ENCODE measurements around the gene RANBP17. TPM values are rescaled to one million over a fixed set of nuclear protein-coding genes. Genes with fewer than 3 reads are reported as not detected.

The RANBP17 gene
- total and polyA plus RNA-seq, 9 of the 15 experiments (the other 6 are each of a cell fraction or from before 2014, with no cell fraction given), result not detected

- in situ Hi-C loops (cut with MboI), result no loop called here
Observed at GRCh38 chr5:171295299-171295698, 433.5 kb downstream of the RANBP17 start.

More at GRCh38 chr5:171295299-171295698, 433.5 kb downstream of the RANBP17 start:
- DNase-seq (ENCODE audit: extremely low read depth in 1 of 4, low spot score in 3 of 4), result peak in 1 of 4 experiments; percentile 5
- no peak for ATAC-seq
- Histone ChIP-seq H3K4me3 (no peak overlapping the region), H3K4me1 (replicated peaks in 1 of 2; ENCODE audit: control insufficient read depth in 2 of 2, insufficient read depth in 2 of 2, low read length in 2 of 2) (no peaks in the 10 kb centered on the region), H3K9me1 (ENCODE audit: control insufficient read depth, insufficient read depth, low read length) (no peaks in the 10 kb centered on the region), H3K9ac (ENCODE audit: insufficient read depth in 1 of 2, low read depth in 2 of 2, low read length in 2 of 2) (no peak overlapping the region), H3K9me3 (replicated peaks; ENCODE audit: control insufficient read depth, insufficient read depth, low read depth, low read length) (no peaks in the 10 kb centered on the region), H3K27me3 (ENCODE audit: control insufficient read depth in 2 of 2, insufficient read depth in 2 of 2, low read length in 2 of 2) (peaks cover 0 to 10% of the 10 kb centered on the region in 2 experiments; a peak in 1 of 5 replicates), H3K36me3 (ENCODE audit: control insufficient read depth, insufficient read depth, low read length) (no peaks in the 10 kb centered on the region), H4K20me1 (replicated peaks; ENCODE audit: control insufficient read depth, insufficient read depth, low read length) (no peaks in the 10 kb centered on the region; the same call in 1 of the 2 replicates), H3K27ac (ENCODE audit: extremely low read depth, low read depth, low read length) (no peak overlapping the region), H3K4me2 (ENCODE audit: insufficient read depth, low read length) (no peak overlapping the region), H3K79me2 (ENCODE audit: control insufficient read depth, insufficient read depth, low read length) (no peaks in the 10 kb centered on the region), H2AFZ (ENCODE audit: low read depth, low read length) (no peak overlapping the region)
- intact Hi-C loops (cut with micrococcal nuclease), result no loop called here
- no peak for TF ChIP-seq ZNF79 (CRISPR knock-in tag; IDR thresholded peaks at IDR 0.05; ENCODE audit: low read depth)
- TF ChIP-seq KAT2B (IDR thresholded peaks at IDR 0.05; ENCODE audit: low read depth, low read length), result no peak
- TF ChIP-seq ZBTB8A (IDR thresholded peaks at IDR 0.05; ENCODE audit: partially characterized antibody), result no peak
- TF ChIP-seq ETV5 (CRISPR knock-in tag; IDR thresholded peaks at IDR 0.05; ENCODE audit: low read depth), result no peak
- no peak for TF ChIP-seq TBL1XR1 (IDR thresholded peaks at IDR 0.05; ENCODE audit: low read length in 2 of 2)
- TF ChIP-seq FOSL1 (tag; conservative IDR thresholded peaks at IDR 0.05), result peak; percentile 33; the same call in 1 of the 2 replicates
- no peak for TF ChIP-seq ZFX (CRISPR knock-in tag; IDR thresholded peaks at IDR 0.05)
- no peak for TF ChIP-seq ZNF280B (CRISPR knock-in tag; IDR thresholded peaks at IDR 0.05)
- TF ChIP-seq, protein P1, sequence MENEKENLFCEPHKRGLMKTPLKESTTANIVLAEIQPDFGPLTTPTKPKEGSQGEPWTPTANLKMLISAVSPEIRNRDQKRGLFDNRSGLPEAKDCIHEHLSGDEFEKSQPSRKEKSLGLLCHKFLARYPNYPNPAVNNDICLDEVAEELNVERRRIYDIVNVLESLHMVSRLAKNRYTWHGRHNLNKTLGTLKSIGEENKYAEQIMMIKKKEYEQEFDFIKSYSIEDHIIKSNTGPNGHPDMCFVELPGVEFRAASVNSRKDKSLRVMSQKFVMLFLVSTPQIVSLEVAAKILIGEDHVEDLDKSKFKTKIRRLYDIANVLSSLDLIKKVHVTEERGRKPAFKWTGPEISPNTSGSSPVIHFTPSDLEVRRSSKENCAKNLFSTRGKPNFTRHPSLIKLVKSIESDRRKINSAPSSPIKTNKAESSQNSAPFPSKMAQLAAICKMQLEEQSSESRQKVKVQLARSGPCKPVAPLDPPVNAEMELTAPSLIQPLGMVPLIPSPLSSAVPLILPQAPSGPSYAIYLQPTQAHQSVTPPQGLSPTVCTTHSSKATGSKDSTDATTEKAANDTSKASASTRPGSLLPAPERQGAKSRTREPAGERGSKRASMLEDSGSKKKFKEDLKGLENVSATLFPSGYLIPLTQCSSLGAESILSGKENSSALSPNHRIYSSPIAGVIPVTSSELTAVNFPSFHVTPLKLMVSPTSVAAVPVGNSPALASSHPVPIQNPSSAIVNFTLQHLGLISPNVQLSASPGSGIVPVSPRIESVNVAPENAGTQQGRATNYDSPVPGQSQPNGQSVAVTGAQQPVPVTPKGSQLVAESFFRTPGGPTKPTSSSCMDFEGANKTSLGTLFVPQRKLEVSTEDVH (IDR thresholded peaks at IDR 0.05; ENCODE audit: low read depth, partially characterized antibody), result no peak
- peak; percentile 32; the same call in 1 of the 2 replicates for TF ChIP-seq NFIC (IDR thresholded peaks at IDR 0.05)
- TF ChIP-seq C11orf30 (IDR thresholded peaks at IDR 0.05; ENCODE audit: low read depth), result no peak
- TF ChIP-seq ZNF707 (CRISPR knock-in tag; conservative IDR thresholded peaks at IDR 0.05), result no peak
- TF ChIP-seq JUND (IDR thresholded peaks at IDR 0.05; ENCODE audit: borderline replicate concordance, low read depth, low read length), result 0 out of 2 replicates have a peak, but pooled peaks have one; percentile 6
- no peak for TF ChIP-seq JUND (tag; IDR thresholded peaks at IDR 0.05; ENCODE audit: borderline replicate concordance, low read depth, low read length)
- no peak for TF ChIP-seq ZNF583 (CRISPR knock-in tag; IDR thresholded peaks at IDR 0.05)
- CTCF ChIA-PET (ENCODE audit: low intra/inter-chr PET ratio), result no interaction called here
- POLR2A ChIA-PET, result no interaction called here
- no TSS peak for BruUV-seq (replicated peaks)
- FAIRE-seq, result no peak
- no CpG with 5 or more reads among the region's 1 CpG for WGBS (ENCODE audit: insufficient coverage, low coverage, missing lambda C conversion rate)

All from K562 (cell line).